Duodenal mucosa (tissue), 2 donors: Measurements from ENCODE around the gene MARCKS.

Source experiments
- H3K27ac ChIP-seq: one replicate; pipeline ENCODE4 v1.7.0; 2013; ENCODE audit warnings: low read depth, low read length
- H3K27me3 ChIP-seq, 2 donors: one replicate each; pipeline ENCODE4 v1.7.0; 2013; ENCODE audit warnings: low read length in 2 of 2, control low read depth in 1 of 2; ENCODE audit not compliant: insufficient read depth in 2 of 2, control insufficient read depth in 1 of 2
- H3K36me3 ChIP-seq, 2 donors: one replicate each; pipeline ENCODE4 v1.7.0; 2013; ENCODE audit warnings: low read length in 2 of 2, control low read depth in 1 of 2; ENCODE audit not compliant: insufficient read depth in 2 of 2, control insufficient read depth in 1 of 2
- H3K4me1 ChIP-seq, 2 donors: one replicate each; pipeline ENCODE4 v1.7.0; 2013; ENCODE audit warnings: low read length in 2 of 2, control low read depth in 1 of 2; ENCODE audit not compliant: insufficient read depth in 2 of 2, control insufficient read depth in 1 of 2
- H3K4me3 ChIP-seq, 2 donors: one replicate each; pipeline ENCODE4 v1.7.0; 2013; ENCODE audit warnings: low read length in 2 of 2, low read depth in 1 of 2
- H3K9ac ChIP-seq, 2 donors: one replicate each; pipeline ENCODE4 v1.7.0; 2013; ENCODE audit warnings: low read length in 2 of 2, low read depth in 1 of 2
- H3K9me3 ChIP-seq, 2 donors: one replicate each; pipeline ENCODE4 v1.7.0; 2013; ENCODE audit warnings: low read length in 2 of 2, control low read depth in 1 of 2; ENCODE audit not compliant: control insufficient read depth in 1 of 2

Gene MARCKS

DNA sequence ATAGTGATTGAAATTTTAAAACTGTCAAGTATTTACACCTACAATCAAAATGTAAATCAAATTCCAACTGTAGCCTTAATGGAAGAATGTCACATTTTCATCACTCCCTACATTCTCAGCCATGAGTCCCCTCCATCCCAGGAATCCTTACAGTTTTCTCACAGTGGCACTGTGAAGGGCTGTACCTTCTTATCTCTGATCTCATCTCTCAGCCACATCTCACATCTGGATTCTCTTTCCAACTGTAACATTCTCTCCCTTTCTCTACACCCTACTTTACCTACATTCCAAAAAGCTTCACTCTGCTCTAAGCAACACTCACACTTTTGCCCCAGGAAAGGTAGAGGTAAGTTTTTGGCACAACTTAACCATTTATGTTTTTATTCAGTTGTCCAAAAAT is 8.9 kb upstream of the MARCKS start:
- no peaks in the 10 kb centered on the region for H3K9me3 ChIP-seq
- no peaks in the 10 kb centered on the region for H3K36me3 ChIP-seq
- H3K4me3 ChIP-seq = no peak overlapping the region
- no peaks in the 10 kb centered on the region for H3K27me3 ChIP-seq
- peaks cover 0 to 6% of the 10 kb centered on the region in 2 donors for H3K4me1 ChIP-seq
- H3K27ac ChIP-seq = no peak overlapping the region
- no peak overlapping the region for H3K9ac ChIP-seq

DNA sequence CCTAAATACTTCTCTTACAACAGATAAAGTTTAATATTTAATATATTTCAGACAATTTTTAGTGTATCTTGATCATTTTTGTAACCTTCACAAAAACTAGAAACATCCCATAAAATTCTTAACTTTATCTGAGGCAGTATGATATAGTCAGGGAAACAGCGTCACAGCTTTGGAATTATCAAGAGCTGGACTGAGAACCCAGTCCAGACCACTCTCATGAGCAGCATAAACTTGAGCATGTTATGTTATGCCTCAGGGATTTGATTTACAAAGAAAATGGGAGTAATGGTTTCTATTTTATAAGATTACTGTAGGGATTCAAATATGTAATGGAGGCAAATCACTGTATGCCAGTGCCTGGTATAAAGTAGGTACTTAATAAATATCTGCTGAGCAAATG is 8.3 kb upstream of the MARCKS start:
- Histone ChIP-seq H3K4me3 (no peak overlapping the region), H3K4me1 (peaks cover 0 to 6% of the 10 kb centered on the region in 2 donors), H3K27me3 (no peaks in the 10 kb centered on the region), H3K27ac (no peak overlapping the region), H3K9ac (no peak overlapping the region), H3K36me3 (no peaks in the 10 kb centered on the region), H3K9me3 (no peaks in the 10 kb centered on the region)

DNA sequence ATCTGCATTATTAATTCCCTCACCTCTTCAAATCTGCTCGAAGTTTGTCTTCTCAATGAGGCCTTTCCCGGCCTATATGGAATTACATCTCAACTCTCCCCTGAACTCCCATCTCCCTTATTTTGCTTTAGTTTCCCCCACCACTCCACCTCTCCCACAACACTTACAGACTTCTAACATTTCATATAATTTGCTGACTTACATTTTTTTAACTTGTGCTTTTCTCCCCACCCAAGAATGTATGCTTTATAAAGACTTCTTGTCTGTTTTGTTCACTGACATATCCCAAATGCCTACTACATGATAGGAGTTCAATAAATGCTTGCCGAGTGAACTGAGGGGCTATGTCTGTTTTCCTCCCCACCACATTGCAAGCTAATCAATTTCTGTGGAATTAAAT is 3.9 kb upstream of the MARCKS start:
- H3K4me3 ChIP-seq = no peak overlapping the region
- peaks cover 0 to 5% of the 10 kb centered on the region in 2 donors for H3K27me3 ChIP-seq
- H3K27ac ChIP-seq = no peak overlapping the region
- H3K9me3 ChIP-seq = no peaks in the 10 kb centered on the region
- H3K4me1 ChIP-seq = peaks cover 0 to 19% of the 10 kb centered on the region in 2 donors
- no peaks in the 10 kb centered on the region for H3K36me3 ChIP-seq
- no peak overlapping the region for H3K9ac ChIP-seq

DNA sequence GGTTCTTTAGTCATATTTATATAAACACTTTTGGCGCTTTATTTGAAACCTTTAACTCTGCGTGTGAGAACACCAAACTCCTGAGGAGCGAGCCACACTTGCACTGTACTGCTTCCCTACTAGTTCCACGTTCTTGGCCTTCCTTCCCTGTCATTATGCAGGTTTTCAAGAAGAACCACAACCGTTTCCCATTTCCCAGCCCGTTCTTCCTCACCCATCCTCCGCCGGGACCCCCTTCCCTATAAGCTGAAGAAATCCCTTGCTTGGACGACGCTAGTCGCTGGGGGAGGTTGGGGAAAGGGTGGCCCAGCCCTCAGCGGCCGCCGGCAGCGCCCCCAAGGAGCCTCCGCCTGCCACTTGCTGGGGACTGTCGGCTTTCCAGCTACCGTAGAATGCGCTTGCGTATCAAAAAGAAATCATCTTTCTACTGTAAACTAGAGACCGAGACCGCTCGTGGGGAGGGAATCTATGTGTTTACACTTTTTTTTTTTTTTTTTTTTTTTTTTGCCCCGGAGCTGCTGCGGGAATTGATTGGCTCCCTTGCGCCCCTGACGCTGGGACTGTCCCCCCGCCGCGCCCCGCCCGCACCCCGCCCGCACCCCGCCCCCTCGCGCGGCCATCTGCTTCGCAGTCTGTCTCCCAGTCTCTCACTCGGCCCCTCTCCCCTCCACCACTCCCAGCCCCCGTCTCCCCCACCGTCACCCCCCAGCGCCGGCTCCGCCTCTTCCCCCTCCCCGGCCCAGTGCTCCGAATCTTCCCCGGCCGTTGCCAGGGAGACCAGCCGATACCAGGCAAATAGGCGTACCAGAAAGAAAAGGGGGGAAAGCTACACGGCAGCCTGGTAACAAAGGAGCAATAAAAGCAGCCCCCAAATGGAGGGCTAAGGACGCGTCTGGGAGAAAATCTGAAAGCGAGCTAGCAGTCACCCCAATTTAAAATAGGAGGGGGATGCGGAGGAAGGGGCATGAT is 2.3 kb upstream of the MARCKS start:
- Histone ChIP-seq H3K4me3 (peak overlapping the region; percentile 95 to 97), H3K9me3 (no peaks in the 10 kb centered on the region), H3K27ac (peak overlapping the region; percentile 70), H3K36me3 (peaks cover 0 to 2% of the 10 kb centered on the region in 2 donors), H3K4me1 (peaks cover 3 to 13% of the 10 kb centered on the region in 2 donors), H3K9ac (peak overlapping the region; percentile 64 to 98), H3K27me3 (peaks cover 0 to 5% of the 10 kb centered on the region in 2 donors)

DNA sequence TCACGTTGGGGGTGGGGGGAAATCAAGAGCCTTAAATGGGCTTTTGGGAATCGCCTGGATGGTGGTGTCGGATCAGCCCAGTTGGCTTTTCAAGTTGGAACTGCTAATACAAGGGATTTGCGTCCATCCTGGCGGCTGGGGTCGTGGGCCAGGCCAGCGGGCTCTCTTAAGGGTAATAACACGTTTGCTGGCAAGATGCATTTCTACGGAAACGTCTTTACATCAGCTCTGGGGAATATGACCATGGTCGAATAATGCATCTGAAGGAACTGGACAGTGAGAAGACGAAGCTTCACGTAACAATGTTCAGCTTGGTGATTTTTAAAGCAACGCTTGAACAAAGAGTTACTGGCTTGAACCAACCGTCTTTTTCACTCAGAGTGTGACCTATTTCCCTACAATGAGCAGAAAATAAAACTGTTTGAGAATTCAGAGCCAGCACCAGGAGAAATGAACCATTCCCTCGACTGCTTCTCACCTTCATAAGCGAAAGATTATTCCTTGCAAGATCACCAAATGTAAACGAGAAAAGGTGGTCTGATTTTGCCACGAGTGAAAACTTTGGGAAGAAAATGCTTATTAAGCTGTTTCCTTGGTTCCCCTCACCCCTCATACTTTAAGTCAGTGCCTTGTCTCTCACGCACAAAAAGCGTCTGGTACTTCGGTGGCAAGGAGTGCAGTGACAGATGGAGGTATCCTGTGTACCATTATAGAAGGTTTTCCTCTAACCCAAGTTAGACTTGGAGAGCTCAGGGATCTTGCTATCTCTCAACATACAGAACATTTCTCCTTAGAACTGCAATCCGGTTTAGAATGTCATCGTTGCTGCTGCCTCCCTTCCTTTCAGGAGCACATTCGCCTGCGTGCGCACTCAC is 1.4 kb upstream of the MARCKS start:
- H3K9me3 ChIP-seq = no peaks in the 10 kb centered on the region
- peak overlapping the region; percentile 95 to 97 for H3K4me3 ChIP-seq
- peaks cover 0 to 2% of the 10 kb centered on the region in 2 donors for H3K36me3 ChIP-seq
- H3K27me3 ChIP-seq = peaks cover 0 to 5% of the 10 kb centered on the region in 2 donors
- peaks cover 3 to 13% of the 10 kb centered on the region in 2 donors for H3K4me1 ChIP-seq
- H3K9ac ChIP-seq = peak overlapping the region; percentile 51 to 98
- peak overlapping the region; percentile 70 for H3K27ac ChIP-seq

DNA sequence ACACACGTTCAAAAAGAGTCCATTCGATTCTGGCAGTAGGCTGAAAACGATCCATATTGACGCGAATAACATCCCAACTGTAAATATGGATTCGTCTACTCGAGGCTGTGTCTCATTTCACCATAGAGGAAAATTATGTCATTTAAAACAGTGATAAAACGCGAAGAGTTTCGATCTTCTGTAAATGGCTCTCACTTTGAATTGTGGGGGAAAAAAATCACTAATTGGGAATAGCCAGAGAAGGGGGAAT is 845 bp upstream of the MARCKS start:
- H3K9ac ChIP-seq = peak overlapping the region; percentile 51 to 98
- H3K27me3 ChIP-seq = peaks cover 0 to 5% of the 10 kb centered on the region in 2 donors
- H3K36me3 ChIP-seq = peaks cover 0 to 2% of the 10 kb centered on the region in 2 donors
- peaks cover 3 to 13% of the 10 kb centered on the region in 2 donors for H3K4me1 ChIP-seq
- no peaks in the 10 kb centered on the region for H3K9me3 ChIP-seq
- peak overlapping the region; percentile 95 to 97 for H3K4me3 ChIP-seq
- H3K27ac ChIP-seq = peak overlapping the region; percentile 70

DNA sequence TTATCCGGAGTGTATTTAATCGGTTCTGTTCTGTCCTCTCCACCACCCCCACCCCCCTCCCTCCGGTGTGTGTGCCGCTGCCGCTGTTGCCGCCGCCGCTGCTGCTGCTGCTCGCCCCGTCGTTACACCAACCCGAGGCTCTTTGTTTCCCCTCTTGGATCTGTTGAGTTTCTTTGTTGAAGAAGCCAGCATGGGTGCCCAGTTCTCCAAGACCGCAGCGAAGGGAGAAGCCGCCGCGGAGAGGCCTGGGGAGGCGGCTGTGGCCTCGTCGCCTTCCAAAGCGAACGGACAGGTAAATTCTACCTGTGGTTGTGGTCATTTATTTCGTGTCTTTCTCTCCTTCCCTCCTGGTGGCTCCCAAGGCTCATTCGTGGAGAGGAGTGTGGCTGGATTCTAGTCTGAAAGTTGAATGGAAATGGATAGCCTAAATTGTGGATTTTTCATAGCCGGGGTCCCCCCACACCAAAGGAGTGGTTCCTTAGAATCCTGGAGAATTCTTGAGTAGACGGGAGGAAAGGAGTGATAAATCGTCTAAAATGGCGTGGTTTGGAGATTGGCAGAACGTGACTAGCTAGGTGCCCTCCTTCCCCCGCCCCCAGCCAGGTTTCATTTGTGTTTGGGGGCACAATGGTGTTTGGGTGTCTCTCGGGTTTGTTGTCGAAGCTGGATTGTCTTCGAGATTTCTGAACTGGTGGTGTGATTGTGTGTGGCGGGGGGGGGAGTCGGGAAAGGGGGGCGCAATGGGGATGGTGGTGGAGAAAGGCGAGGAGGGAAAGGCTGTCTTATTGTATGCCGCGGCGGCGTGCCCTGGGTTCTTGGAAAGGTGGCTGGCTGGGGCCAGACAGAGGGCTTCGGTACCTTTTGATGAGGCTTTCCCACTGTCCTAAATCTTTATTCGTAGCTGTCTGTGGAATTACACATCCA is 673 bp downstream of the MARCKS start:
- H3K9ac ChIP-seq = peak overlapping the region; percentile 96 to 98
- H3K9me3 ChIP-seq = no peaks in the 10 kb centered on the region
- peak overlapping the region; percentile 91 for H3K27ac ChIP-seq
- H3K4me1 ChIP-seq = peaks cover 7 to 17% of the 10 kb centered on the region in 2 donors
- H3K4me3 ChIP-seq = peak overlapping the region; percentile 95 to 97
- peaks cover 0 to 5% of the 10 kb centered on the region in 2 donors for H3K27me3 ChIP-seq
- peaks cover 0 to 2% of the 10 kb centered on the region in 2 donors for H3K36me3 ChIP-seq

DNA sequence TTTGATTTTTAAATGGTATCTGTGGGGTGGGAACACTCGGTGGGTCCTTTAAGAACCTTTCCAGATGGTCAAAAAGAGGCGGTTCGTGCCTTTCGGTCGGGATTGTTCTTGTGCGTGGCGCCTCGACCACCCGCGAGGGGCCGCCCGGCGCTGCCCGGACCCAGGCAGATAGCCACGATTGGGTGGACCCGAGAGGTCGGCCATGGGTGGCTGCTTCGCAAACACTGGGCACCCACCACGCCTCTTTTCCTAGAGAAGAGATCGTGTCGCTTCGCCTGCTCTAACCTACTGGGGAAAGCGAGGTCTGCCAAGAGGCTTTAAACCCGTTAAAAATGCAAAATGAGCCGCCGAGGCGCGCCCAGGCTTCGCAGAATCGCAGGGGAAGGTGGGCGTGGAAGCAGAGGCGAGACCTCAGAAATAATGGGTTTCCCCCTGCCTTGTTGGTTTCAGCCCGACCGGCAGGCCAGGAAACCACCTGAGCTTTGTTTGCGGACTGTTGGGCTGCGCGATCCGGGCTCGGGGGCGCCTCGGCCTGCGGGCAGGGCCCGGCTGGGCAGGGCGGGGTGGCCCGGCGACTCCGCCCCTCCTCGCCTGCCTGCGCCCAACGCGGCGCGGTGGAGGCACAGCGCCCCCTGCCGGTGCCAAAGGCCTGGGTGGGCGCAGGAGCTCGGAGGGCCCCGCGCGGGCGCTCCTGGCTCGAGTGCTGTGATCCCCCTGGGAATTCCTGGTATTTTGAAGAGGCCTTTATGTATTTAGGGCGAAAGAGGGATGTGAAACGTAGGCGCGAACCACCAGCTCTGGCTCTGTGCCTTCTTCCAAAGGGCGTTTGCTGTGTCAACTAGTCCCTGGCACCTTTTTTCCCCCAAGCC is 1.6 kb downstream of the MARCKS start:
- H3K27me3 ChIP-seq = peaks cover 0 to 5% of the 10 kb centered on the region in 2 donors

More for the DNA sequence above, 1.6 kb downstream of the MARCKS start:
- Histone ChIP-seq H3K4me3 (peak overlapping the region; percentile 95 to 97), H3K9me3 (no peaks in the 10 kb centered on the region), H3K27ac (peak overlapping the region; percentile 91), H3K9ac (peak overlapping the region; percentile 96 to 98), H3K36me3 (peaks cover 0 to 2% of the 10 kb centered on the region in 2 donors), H3K4me1 (peaks cover 7 to 17% of the 10 kb centered on the region in 2 donors)
